ENCODE results near the gene TRIM47.

- TF ChIP-seq, protein P1, sequence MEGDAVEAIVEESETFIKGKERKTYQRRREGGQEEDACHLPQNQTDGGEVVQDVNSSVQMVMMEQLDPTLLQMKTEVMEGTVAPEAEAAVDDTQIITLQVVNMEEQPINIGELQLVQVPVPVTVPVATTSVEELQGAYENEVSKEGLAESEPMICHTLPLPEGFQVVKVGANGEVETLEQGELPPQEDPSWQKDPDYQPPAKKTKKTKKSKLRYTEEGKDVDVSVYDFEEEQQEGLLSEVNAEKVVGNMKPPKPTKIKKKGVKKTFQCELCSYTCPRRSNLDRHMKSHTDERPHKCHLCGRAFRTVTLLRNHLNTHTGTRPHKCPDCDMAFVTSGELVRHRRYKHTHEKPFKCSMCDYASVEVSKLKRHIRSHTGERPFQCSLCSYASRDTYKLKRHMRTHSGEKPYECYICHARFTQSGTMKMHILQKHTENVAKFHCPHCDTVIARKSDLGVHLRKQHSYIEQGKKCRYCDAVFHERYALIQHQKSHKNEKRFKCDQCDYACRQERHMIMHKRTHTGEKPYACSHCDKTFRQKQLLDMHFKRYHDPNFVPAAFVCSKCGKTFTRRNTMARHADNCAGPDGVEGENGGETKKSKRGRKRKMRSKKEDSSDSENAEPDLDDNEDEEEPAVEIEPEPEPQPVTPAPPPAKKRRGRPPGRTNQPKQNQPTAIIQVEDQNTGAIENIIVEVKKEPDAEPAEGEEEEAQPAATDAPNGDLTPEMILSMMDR (IDR thresholded peaks at IDR 0.05; ENCODE audit: low read length) = no peak
- no peak for TF ChIP-seq EZH2 (IDR thresholded peaks at IDR 0.05; ENCODE audit: borderline replicate concordance, low read length)
Observed at GRCh38 chr17:75849724-75850123, 28.7 kb downstream of the TRIM47 start.
